ENCODE results near the gene LILRA2.
"Not testable (repeated sequence)": the region's sequence is repeated elsewhere in the genome, so short reads cannot be mapped to it uniquely, and the experiment has no call there.

The LILRA2 gene

DNA sequence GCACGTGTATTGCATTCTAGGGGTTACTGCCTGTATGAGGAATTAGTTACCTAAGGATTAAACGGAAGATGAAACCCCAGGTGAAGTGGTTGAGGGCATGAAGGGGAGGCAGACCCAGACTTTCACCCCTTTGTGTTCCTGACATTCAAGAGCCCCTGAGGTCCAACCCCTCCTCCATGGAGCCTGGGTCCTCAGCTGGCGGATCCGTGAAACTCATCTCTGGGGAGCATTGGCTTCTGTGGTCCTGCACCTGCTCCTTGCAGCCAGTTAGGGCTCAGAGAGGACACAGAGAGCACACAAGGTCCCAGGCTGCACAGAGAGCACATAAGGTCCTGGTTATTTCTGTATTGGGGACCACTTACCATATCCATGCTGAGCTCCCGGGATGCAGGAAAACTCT, 12.8 kb downstream of the LILRA2 start:
- H3K27me3 ChIP-seq, result no peaks in the 10 kb centered on the region
- H3K27ac ChIP-seq, result no peak overlapping the region
- no peaks in the 10 kb centered on the region for H3K36me3 ChIP-seq
- no peak for TF ChIP-seq CTCF (IDR thresholded peaks at IDR 0.05)
- intact Hi-C loops (cut with DNase I; ENCODE audit: low total_unique reads), result loop anchor here (5.0 kb wide), 1 partner anchor 304 kb away; the partner anchor contains the start of gene LILRB2
- H3K4me1 ChIP-seq, result no peaks in the 10 kb centered on the region
- no peak for DNase-seq
- H3K4me3 ChIP-seq, result no peak overlapping the region
- peaks cover 0 to 10% (median 0%) of the 10 kb centered on the region in 3 donors for H3K9me3 ChIP-seq

DNA sequence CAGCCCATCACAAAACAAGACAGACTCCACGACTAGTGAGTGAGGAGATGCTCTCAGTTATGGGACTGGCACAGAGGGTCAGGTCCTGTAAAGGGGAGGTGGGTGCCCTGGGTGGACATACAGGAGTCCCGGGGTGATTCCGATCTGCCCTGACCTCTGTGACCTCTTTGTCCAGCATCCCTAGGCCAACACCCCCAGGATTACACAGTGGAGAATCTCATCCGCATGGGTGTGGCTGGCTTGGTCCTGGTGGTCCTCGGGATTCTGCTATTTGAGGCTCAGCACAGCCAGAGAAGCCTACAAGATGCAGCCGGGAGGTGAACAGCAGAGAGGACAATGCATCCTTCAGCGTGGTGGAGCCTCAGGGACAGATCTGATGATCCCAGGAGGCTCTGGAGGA, 13.4 kb downstream of the LILRA2 start:
- Histone ChIP-seq H3K4me3 (no peak overlapping the region), H3K27me3 (no peaks in the 10 kb centered on the region), H3K4me1 (no peaks in the 10 kb centered on the region), H3K27ac (no peak overlapping the region), H3K9me3 (peaks cover 0 to 16% (median 0%) of the 10 kb centered on the region in 3 donors), H3K36me3 (no peaks in the 10 kb centered on the region)
- TF ChIP-seq CTCF (IDR thresholded peaks at IDR 0.05), result no peak
- intact Hi-C loops (cut with DNase I; ENCODE audit: low total_unique reads), result loop anchor here (5.0 kb wide), 1 partner anchor 305 kb away; the partner anchor contains the start of gene LILRB2
- DNase-seq, result no peak

DNA sequence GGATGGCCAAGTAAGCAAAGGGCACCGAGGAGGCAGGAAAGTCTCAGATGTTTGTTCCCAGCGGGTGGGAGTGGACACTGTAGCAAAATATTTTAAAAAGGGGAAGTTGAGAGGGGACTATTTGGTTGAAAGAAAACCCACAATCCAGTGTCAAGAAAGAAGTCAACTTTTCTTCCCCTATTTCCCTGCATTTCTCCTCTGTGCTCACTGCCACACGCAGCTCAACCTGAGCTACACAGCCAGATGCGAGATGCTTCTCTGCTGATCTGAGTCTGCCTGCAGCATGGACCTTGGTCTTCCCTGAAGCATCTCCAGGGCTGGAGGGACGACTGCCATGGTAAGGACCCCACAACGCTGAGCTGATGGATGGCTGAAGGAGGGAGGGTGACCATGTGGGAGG, 19.9 kb downstream of the LILRA2 start, which contains the start of gene LILRA1:
TSS of gene LILRA1 (plus strand) at position 188 of the 400 bp plus-strand sequence. CDS start 613 bp downstream, outside the sequence.
- H3K4me1 ChIP-seq; H3K27me3 ChIP-seq; intact Hi-C loops (cut with DNase I; ENCODE audit: low total_unique reads); DNase-seq; H3K27ac ChIP-seq; H3K4me3 ChIP-seq; H3K36me3 ChIP-seq: not testable (repeated sequence)
- H3K9me3 ChIP-seq, result peaks cover 0 to 16% (median 0%) of the 10 kb centered on the region in 3 donors

DNA sequence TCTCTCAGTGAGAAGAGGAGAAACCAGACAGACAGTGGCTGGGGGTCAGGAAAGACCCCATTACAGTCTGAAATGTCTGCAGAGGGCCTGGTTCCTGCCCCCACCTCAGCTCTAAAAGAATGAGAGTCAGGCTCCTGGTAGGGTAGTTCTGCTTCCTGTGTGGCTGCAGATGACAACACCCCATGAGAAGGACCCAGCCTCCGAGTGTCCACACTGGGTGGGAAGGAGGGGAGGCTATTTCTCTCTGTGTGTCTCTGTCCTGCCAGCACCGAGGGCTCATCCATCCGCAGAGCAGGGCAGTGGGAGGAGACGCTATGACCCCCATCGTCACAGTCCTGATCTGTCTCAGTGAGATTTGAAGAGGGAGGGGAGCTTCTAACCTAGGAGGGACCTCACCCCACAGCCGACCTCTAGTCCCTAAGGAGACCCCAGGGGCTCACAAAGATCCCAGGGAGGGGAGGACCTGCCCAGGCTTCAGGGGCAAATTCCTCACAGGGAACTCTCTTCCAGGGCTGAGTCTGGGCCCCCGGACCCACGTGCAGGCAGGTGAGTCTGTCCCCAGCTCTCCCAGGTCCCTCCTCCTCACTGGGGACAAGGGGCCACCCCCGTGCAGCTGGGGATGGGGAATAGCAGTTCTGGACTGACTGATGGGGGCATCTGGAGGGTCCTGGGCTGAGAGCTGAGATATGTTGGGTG, 20.5 kb downstream of the LILRA2 start:
- H3K4me3 ChIP-seq; H3K36me3 ChIP-seq; H3K27ac ChIP-seq; DNase-seq; H3K27me3 ChIP-seq; intact Hi-C loops (cut with DNase I; ENCODE audit: low total_unique reads); H3K4me1 ChIP-seq: not testable (repeated sequence)
- H3K9me3 ChIP-seq, result peaks cover 0 to 16% (median 0%) of the 10 kb centered on the region in 3 donors

DNA sequence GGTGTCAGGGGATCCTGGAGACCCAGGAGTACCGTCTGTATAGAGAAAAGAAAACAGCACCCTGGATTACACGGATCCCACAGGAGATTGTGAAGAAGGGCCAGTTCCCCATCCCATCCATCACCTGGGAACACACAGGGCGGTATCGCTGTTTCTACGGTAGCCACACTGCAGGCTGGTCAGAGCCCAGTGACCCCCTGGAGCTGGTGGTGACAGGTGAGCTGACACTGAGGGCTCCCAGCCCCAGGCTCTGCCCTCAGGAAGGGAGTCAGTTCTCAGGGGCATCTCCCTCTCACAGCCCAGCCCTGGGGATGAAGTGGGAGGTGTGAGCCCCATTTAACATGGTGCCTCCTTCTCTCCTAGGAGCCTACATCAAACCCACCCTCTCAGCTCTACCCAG, 21.1 kb downstream of the LILRA2 start:
- DNase-seq, result no peak
- intact Hi-C loops (cut with DNase I; ENCODE audit: low total_unique reads), result no loop called here
- Histone ChIP-seq H3K4me1 (no peaks in the 10 kb centered on the region), H3K36me3 (no peaks in the 10 kb centered on the region), H3K9me3 (peaks cover 0 to 16% (median 0%) of the 10 kb centered on the region in 3 donors), H3K4me3 (no peak overlapping the region), H3K27ac (no peak overlapping the region), H3K27me3 (no peaks in the 10 kb centered on the region)
- TF ChIP-seq CTCF (IDR thresholded peaks at IDR 0.05), result no peak

DNA sequence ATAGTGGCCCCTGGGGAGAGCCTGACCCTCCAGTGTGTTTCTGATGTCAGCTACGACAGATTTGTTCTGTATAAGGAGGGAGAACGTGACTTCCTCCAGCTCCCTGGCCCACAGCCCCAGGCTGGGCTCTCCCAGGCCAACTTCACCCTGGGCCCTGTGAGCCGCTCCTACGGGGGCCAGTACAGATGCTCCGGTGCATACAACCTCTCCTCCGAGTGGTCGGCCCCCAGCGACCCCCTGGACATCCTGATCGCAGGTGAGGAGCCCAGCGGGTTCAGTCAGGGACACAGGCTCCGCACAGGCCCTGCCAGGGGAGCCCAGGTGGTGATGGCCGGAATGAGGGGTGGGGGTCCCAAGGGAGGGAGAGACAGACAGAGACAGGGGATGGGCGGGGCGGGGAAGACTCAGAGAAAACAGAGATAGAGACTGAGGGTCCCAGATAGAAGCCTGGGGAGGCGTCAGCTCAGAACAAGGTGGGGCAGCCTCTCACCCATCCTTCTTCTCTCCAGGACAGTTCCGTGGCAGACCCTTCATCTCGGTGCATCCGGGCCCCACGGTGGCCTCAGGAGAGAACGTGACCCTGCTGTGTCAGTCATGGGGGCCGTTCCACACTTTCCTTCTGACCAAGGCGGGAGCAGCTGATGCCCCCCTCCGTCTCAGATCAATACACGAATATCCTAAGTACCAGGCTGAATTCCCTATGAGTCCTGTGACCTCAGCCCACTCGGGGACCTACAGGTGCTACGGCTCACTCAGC, 22.3 kb downstream of the LILRA2 start:
- H3K36me3 ChIP-seq; H3K27ac ChIP-seq; DNase-seq; intact Hi-C loops (cut with DNase I; ENCODE audit: low total_unique reads); H3K4me3 ChIP-seq; H3K4me1 ChIP-seq; H3K27me3 ChIP-seq: not testable (repeated sequence)
- H3K9me3 ChIP-seq, result peaks cover 0 to 11% (median 0%) of the 10 kb centered on the region in 3 donors

DNA sequence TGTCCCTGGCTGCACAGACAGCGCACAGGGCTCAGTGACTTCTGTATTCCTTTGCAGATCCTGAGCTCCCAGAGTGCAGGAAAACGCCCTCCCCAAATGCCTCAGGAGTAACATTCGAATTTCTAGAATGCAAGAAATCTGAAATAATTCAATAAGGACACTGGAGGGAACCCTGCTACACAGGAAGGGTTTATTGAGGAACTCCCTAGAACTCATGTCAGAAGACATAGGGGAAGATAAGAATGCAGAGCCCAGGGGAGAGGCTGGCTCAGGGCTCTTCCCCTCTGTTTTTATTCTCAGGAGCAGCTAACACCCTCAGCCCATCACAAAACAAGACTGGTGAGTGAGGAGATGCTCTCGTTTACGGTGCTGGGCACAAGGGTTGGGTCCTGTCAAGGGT, 26.6 kb downstream of the LILRA2 start:
- H3K27me3 ChIP-seq, result no peaks in the 10 kb centered on the region
- peaks cover 0 to 8% (median 0%) of the 10 kb centered on the region in 3 donors for H3K9me3 ChIP-seq
- intact Hi-C loops (cut with DNase I; ENCODE audit: low total_unique reads), result no loop called here
- H3K27ac ChIP-seq, result no peak overlapping the region
- no peak overlapping the region for H3K4me3 ChIP-seq
- TF ChIP-seq CTCF (IDR thresholded peaks at IDR 0.05), result no peak
- no peak for DNase-seq
- no peaks in the 10 kb centered on the region for H3K36me3 ChIP-seq
- H3K4me1 ChIP-seq, result no peaks in the 10 kb centered on the region

All from tibial artery (tissue), 4 donors.